ENCODE results near the gene NKAIN4.
"Not testable (repeated sequence)": the region's sequence is repeated elsewhere in the genome, so short reads cannot be mapped to it uniquely, and the experiment has no call there.

The NKAIN4 gene

GRCh38 chr20:63255931-63256704 lies 1.9 kb upstream of the NKAIN4 start:
- DNase-seq: no peak

- peak; percentile 76 for DNase-seq
These were observed 532 bp upstream of the NKAIN4 start for GRCh38 chr20:63254606-63255384.

- DNase-seq: peak; percentile 75
These were observed 628 bp downstream of the NKAIN4 start for GRCh38 chr20:63253438-63254231.

GRCh38 chr20:63253065-63253437 lies 1.2 kb downstream of the NKAIN4 start:
- DNase-seq: no peak

GRCh38 chr20:63252284-63252711 lies 2.0 kb downstream of the NKAIN4 start:
- no peak for DNase-seq

GRCh38 chr20:63251350-63251749 lies 2.9 kb downstream of the NKAIN4 start:
- DNase-seq: not testable (repeated sequence)

- DNase-seq: no peak
These were observed 4.4 kb downstream of the NKAIN4 start for GRCh38 chr20:63249891-63250290.

GRCh38 chr20:63248835-63249591 lies 5.2 kb downstream of the NKAIN4 start:
- DNase-seq: no peak

- DNase-seq: no peak
These were observed 6.5 kb downstream of the NKAIN4 start for GRCh38 chr20:63247671-63248228.

GRCh38 chr20:63246490-63247288 lies 7.6 kb downstream of the NKAIN4 start:
- DNase-seq: no peak

GRCh38 chr20:63244468-63244867 lies 9.8 kb downstream of the NKAIN4 start:
- DNase-seq: no peak

GRCh38 chr20:63243604-63244247 lies 10.5 kb downstream of the NKAIN4 start:
- no peak for DNase-seq

GRCh38 chr20:63242736-63243135 lies 11.5 kb downstream of the NKAIN4 start:
- DNase-seq: no peak

- DNase-seq: no peak
These were observed 13.0 kb downstream of the NKAIN4 start for GRCh38 chr20:63241272-63241671.

- no peak for DNase-seq
These were observed 14.3 kb downstream of the NKAIN4 start for GRCh38 chr20:63240004-63240403.

GRCh38 chr20:63239431-63239830 lies 14.8 kb downstream of the NKAIN4 start:
- DNase-seq: no peak

GRCh38 chr20:63238514-63239125 lies 15.6 kb downstream of the NKAIN4 start:
- DNase-seq: no peak

- DNase-seq: no peak
These were observed 16.2 kb downstream of the NKAIN4 start for GRCh38 chr20:63238031-63238430.

GRCh38 chr20:63236116-63236837 lies 18.0 kb downstream of the NKAIN4 start:
- DNase-seq: no peak
